Aorta (tissue), 5 donors: ENCODE measurements around the gene AP2B1. TPM values are rescaled to one million over a fixed set of nuclear protein-coding genes. Genes with fewer than 3 reads are reported as not detected.

Experiments used
- ATAC-seq: fragments of 200-7000 bp; cut with Tn5 transposase; one replicate; pipeline ENCODE4 v1.9.1; 2022; ENCODE audit warnings: moderate library complexity; ENCODE audit not compliant: low FRiP score
- DNase-seq, 2 donors: peaks; one replicate each; pipeline ENCODE4 v3.0.0-alpha.2; 2020
- H3K27ac ChIP-seq, 2 donors: one replicate each; pipeline ENCODE4 v1.5.1; 2013; ENCODE audit warnings: low read length in 2 of 2, mild to moderate bottlenecking in 2 of 2, moderate library complexity in 2 of 2, control low read depth in 1 of 2, inconsistent platforms in 1 of 2, low read depth in 1 of 2
- H3K27me3 ChIP-seq, 2 donors: one replicate each; pipeline ENCODE4 v1.6.1; 2013; ENCODE audit warnings: control low read depth in 1 of 2, low read length in 1 of 2, mild to moderate bottlenecking in 1 of 2, moderate library complexity in 1 of 2; ENCODE audit not compliant: insufficient read depth in 2 of 2, control insufficient read depth in 1 of 2
- H3K36me3 ChIP-seq, 2 donors: one replicate each; pipeline ENCODE4 v1.6.1; 2013; ENCODE audit warnings: control low read depth in 1 of 2, low read length in 1 of 2, mild to moderate bottlenecking in 1 of 2; ENCODE audit not compliant: insufficient read depth in 2 of 2, control insufficient read depth in 1 of 2
- H3K4me1 ChIP-seq, 2 donors: one replicate each; pipeline ENCODE4 v1.6.1; 2013; ENCODE audit warnings: low read length in 2 of 2, control low read depth in 1 of 2, mild to moderate bottlenecking in 1 of 2, moderate library complexity in 1 of 2; ENCODE audit not compliant: insufficient read depth in 2 of 2, control insufficient read depth in 1 of 2
- H3K4me3 ChIP-seq, 2 donors: one replicate each; pipeline ENCODE4 v1.5.1; 2013; ENCODE audit warnings: low read length in 2 of 2, control low read depth in 1 of 2, mild to moderate bottlenecking in 1 of 2
- H3K9me3 ChIP-seq: one replicate; pipeline ENCODE4 v1.6.1; 2013; ENCODE audit warnings: mild to moderate bottlenecking, low read length; ENCODE audit not compliant: control insufficient read depth
- WGBS, 2 donors: extraction: QIAGEN DNeasy Blood & Tissue Kit; methylation state at CpG; one replicate each; pipeline ENCODE4 v1.1.7; 2013; 5-methylcytosine and 5-hydroxymethylcytosine counted together
- intact Hi-C, 2 donors: fragments of 100-400 bp; cut with DNase I; formaldehyde crosslinking; loops; one replicate each; pipeline versions ENCODE4 v1.14.2 to v1.15.0; 2022
- polyA plus RNA-seq, 2 donors: library from polyadenylated mRNA; stranded (reverse); fragments of 200-250 nt; gene quantifications; one replicate each; pipeline ENCODE4 v1.2.3, GENCODE V29; 2013
- total RNA-seq, 2 donors: library from RNA; stranded (reverse); fragmentation: NEBNext Ultra II Directional; extraction: Animal tissue kit (Norgen Biotek cat#: 25700); gene quantifications; one replicate each; pipeline ENCODE4 v1.2.1, GENCODE V29; 2021
- donor health status: healthy with polysubstance abuse.
- donor health status: Bipolar disorder and iron deficiency.
- donor health status: DM: no; HTN: no; CAD: no.
- donor health status: DM: no; HTN: no; CAD: no.
- donor health status: DM: yes; HTN: yes; CAD: no.

The AP2B1 gene
- total and polyA plus RNA-seq, 4 donors = 17.9 to 120 (median 66.7) TPM

GRCh38 chr17:35728551-35728950, 141.4 kb downstream of the AP2B1 start:
- 82 to 90% methylated on average over 3 of the region's 3 CpGs for WGBS, 2 donors
- no peak for ATAC-seq
- no peak overlapping the region for H3K27ac ChIP-seq
- peaks cover 5% of the 10 kb centered on the region in 2 donors for H3K36me3 ChIP-seq
- no peaks in the 10 kb centered on the region for H3K4me1 ChIP-seq
- H3K27me3 ChIP-seq = no peaks in the 10 kb centered on the region
- DNase-seq = no peak
- intact Hi-C loops = no loop called here
- H3K4me3 ChIP-seq = no peak overlapping the region
- H3K9me3 ChIP-seq = no peaks in the 10 kb centered on the region

- 77 to 81% methylated on average over 4 of the region's 4 CpGs for WGBS, 2 donors
- no peaks in the 10 kb centered on the region for H3K27me3 ChIP-seq
- DNase-seq = no peak
- peaks cover 0 to 3% of the 10 kb centered on the region in 2 donors for H3K36me3 ChIP-seq
- no peaks in the 10 kb centered on the region for H3K9me3 ChIP-seq
- intact Hi-C loops = no loop called here
- H3K4me3 ChIP-seq = no peak overlapping the region
- H3K27ac ChIP-seq = no peak overlapping the region
- ATAC-seq = no peak
- H3K4me1 ChIP-seq = no peaks in the 10 kb centered on the region
These were observed 142.3 kb downstream of the AP2B1 start for GRCh38 chr17:35729405-35729833.

- ATAC-seq (no peak), DNase-seq (no peak)
- intact Hi-C loops = loop anchor here in 1 of 2 donors (5.0 kb wide), 1 partner anchor 58 kb away; no protein-coding TSS in a partner anchor
- Histone ChIP-seq H3K27me3 (no peaks in the 10 kb centered on the region), H3K36me3 (no peaks in the 10 kb centered on the region), H3K4me3 (no peak overlapping the region), H3K9me3 (no peaks in the 10 kb centered on the region), H3K27ac (no peak overlapping the region), H3K4me1 (no peaks in the 10 kb centered on the region)
- 84 to 85% methylated on average over 10 of the region's 10 CpGs for WGBS, 2 donors
These were observed 143.4 kb downstream of the AP2B1 start for GRCh38 chr17:35730400-35731005.

- H3K4me1 ChIP-seq = no peaks in the 10 kb centered on the region
- H3K27me3 ChIP-seq = no peaks in the 10 kb centered on the region
- no peaks in the 10 kb centered on the region for H3K9me3 ChIP-seq
- DNase-seq = peak; percentile 65 to 87
- no peak within 1 kb of the TSS for H3K27ac ChIP-seq
- H3K4me3 ChIP-seq = peak within 1 kb of the TSS; percentile 81 to 92
- WGBS, 2 donors = 3 to 6% methylated on average over 19 to 44 of the region's 44 CpGs
- H3K36me3 ChIP-seq = no peaks in the 10 kb centered on the region
- intact Hi-C loops = loop anchor here in 1 of 2 donors (5.0 kb wide), 1 partner anchor 59 kb away; no protein-coding TSS in a partner anchor
- peak; percentile 65 for ATAC-seq
These were observed 144.3 kb downstream of the AP2B1 start, which contains the start of gene RASL10B for GRCh38 chr17:35731239-35731916. Gene RASL10B, plus strand, starts transcription at chr17:35731639. Its CDS starts 3,546 bp downstream, at chr17:35735185.

GRCh38 chr17:35731917-35732805, 145.0 kb downstream of the AP2B1 start:
- WGBS, 2 donors = 10 to 16% methylated on average over 18 to 47 of the region's 47 CpGs
- no peak overlapping the region for H3K27ac ChIP-seq
- ATAC-seq (peak; percentile 20), DNase-seq (no peak)
- no peaks in the 10 kb centered on the region for H3K27me3 ChIP-seq
- no peaks in the 10 kb centered on the region for H3K4me1 ChIP-seq
- intact Hi-C loops = loop anchor here in 1 of 2 donors (5.0 kb wide), 1 partner anchor 60 kb away; no protein-coding TSS in a partner anchor
- H3K4me3 ChIP-seq = peak overlapping the region; percentile 81 to 92
- no peaks in the 10 kb centered on the region for H3K9me3 ChIP-seq
- no peaks in the 10 kb centered on the region for H3K36me3 ChIP-seq

GRCh38 chr17:35732806-35733136, 145.6 kb downstream of the AP2B1 start:
- ATAC-seq (no peak), DNase-seq (no peak)
- no peaks in the 10 kb centered on the region for H3K36me3 ChIP-seq
- intact Hi-C loops = loop anchor here in 1 of 2 donors (5.0 kb wide), 1 partner anchor 60 kb away; no protein-coding TSS in a partner anchor
- H3K9me3 ChIP-seq = no peaks in the 10 kb centered on the region
- 45 to 79% methylated on average over 1 of the region's 1 CpG for WGBS, 2 donors
- H3K27me3 ChIP-seq = no peaks in the 10 kb centered on the region
- H3K4me3 ChIP-seq = no peak overlapping the region
- no peak overlapping the region for H3K27ac ChIP-seq
- no peaks in the 10 kb centered on the region for H3K4me1 ChIP-seq

GRCh38 chr17:35733366-35733765, 146.2 kb downstream of the AP2B1 start:
- H3K36me3 ChIP-seq = no peaks in the 10 kb centered on the region
- DNase-seq = no peak
- intact Hi-C loops = loop anchor here in 1 of 2 donors (5.0 kb wide), 1 partner anchor 61 kb away; no protein-coding TSS in a partner anchor
- H3K4me1 ChIP-seq = no peaks in the 10 kb centered on the region
- no peak overlapping the region for H3K27ac ChIP-seq
- H3K4me3 ChIP-seq = no peak overlapping the region
- H3K27me3 ChIP-seq = no peaks in the 10 kb centered on the region
- 85 to 90% methylated on average over 6 of the region's 6 CpGs for WGBS, 2 donors
- ATAC-seq = no peak
- H3K9me3 ChIP-seq = no peaks in the 10 kb centered on the region

- Histone ChIP-seq H3K4me3 (no peak overlapping the region), H3K4me1 (no peaks in the 10 kb centered on the region), H3K9me3 (no peaks in the 10 kb centered on the region), H3K27me3 (no peaks in the 10 kb centered on the region), H3K27ac (no peak overlapping the region), H3K36me3 (no peaks in the 10 kb centered on the region)
- intact Hi-C loops = loop anchor here in 1 of 2 donors (5.0 kb wide), 1 partner anchor 62 kb away; no protein-coding TSS in a partner anchor
- DNase-seq (no peak), ATAC-seq (no peak)
- 72 to 78% methylated on average over 7 of the region's 7 CpGs for WGBS, 2 donors
These were observed 147.3 kb downstream of the AP2B1 start for GRCh38 chr17:35734396-35734795.
